ENCODE data around the gene PREX1.

PREX1 gene

GRCh38 chr20:48597521-48598302 is 230.1 kb downstream of the PREX1 start:
- no peak for DNase-seq

- no peak for DNase-seq
These were observed 231.4 kb downstream of the PREX1 start for GRCh38 chr20:48596334-48596898.

- no peak for DNase-seq
These were observed 232.1 kb downstream of the PREX1 start for GRCh38 chr20:48595495-48596333.

- no peak for DNase-seq
These were observed 233.3 kb downstream of the PREX1 start for GRCh38 chr20:48594533-48594932.

GRCh38 chr20:48592107-48592940 is 235.5 kb downstream of the PREX1 start:
- no peak for DNase-seq

GRCh38 chr20:48586730-48587129 is 241.1 kb downstream of the PREX1 start:
- no peak for DNase-seq

- no peak for DNase-seq
These were observed 242.5 kb downstream of the PREX1 start for GRCh38 chr20:48585061-48585870.

- DNase-seq: no peak
These were observed 243.3 kb downstream of the PREX1 start for GRCh38 chr20:48584391-48585060.

GRCh38 chr20:48583801-48584200 is 244.0 kb downstream of the PREX1 start:
- DNase-seq: no peak

- no peak for DNase-seq
These were observed 244.6 kb downstream of the PREX1 start for GRCh38 chr20:48583171-48583570.

- DNase-seq: no peak
These were observed 245.2 kb downstream of the PREX1 start for GRCh38 chr20:48582673-48582985.

GRCh38 chr20:48581167-48581566 is 246.6 kb downstream of the PREX1 start:
- no peak for DNase-seq

- no peak for DNase-seq
These were observed 249.3 kb downstream of the PREX1 start for GRCh38 chr20:48578397-48579098.

GRCh38 chr20:48577557-48577956 is 250.2 kb downstream of the PREX1 start:
- no peak for DNase-seq

GRCh38 chr20:48574383-48574782 is 253.4 kb downstream of the PREX1 start:
- DNase-seq: no peak

All from activated CD4-positive, alpha-beta T cell treated with anti-CD3 and anti-CD28 coated beads, Interleukin-2, amount 50 U/mL, for 1 hour (primary cell).